ENCODE results near the gene ITGA1. TPM values are rescaled to one million over a fixed set of nuclear protein-coding genes. Genes with fewer than 3 reads are reported as not detected.

ITGA1 gene
- total and polyA plus RNA-seq, 2 of the 13 experiments (the other 11 are each of a cell fraction or from before 2014, with no cell fraction given): 23.1 to 28.6 TPM

DNA sequence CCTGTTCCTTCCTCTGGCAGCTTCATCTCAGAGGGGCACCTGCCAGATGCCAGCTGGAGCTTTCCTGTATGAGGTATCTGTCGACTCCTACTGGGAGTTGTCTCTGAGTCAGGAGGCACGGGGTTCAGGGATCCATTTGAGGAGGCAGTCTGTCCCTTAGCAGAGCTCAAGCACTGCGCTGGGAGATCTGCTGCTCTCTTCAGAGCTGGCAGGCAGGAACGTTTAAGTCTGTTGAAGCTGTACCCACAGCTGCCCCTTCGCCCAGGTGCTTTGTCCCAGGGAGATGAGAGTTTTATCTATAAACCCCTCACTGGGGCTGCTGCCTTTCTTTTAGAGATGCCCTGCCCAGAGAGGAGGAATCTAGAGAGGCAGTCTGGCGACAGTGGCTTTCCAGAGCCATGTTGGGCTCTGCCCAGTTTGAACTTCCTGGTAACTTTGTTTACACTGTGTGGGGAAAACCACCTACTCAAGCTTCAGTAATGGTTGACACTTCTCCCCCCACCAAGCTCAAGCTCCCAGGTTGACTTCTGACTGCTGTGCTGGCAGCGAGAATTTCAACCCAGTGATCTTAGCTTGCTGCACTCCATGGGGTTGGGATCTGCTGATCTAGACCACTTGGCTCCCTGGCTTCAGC, 189.7 kb downstream of the ITGA1 start (continued):
- TF ChIP-seq MYPOP (CRISPR knock-in tag; IDR thresholded peaks at IDR 0.05) (no peak), ELF3 (CRISPR knock-in tag; IDR thresholded peaks at IDR 0.05) (peak; percentile 36; the same call in 1 of the 2 replicates), ZNF737 (CRISPR knock-in tag; IDR thresholded peaks at IDR 0.05; ENCODE audit: borderline replicate concordance) (no peak), PBX3 (CRISPR knock-in tag; IDR thresholded peaks at IDR 0.05; ENCODE audit: borderline replicate concordance) (no peak), ZFX (CRISPR knock-in tag; IDR thresholded peaks at IDR 0.05; ENCODE audit: low read depth) (no peak), SAFB2 (CRISPR knock-in tag; IDR thresholded peaks at IDR 0.05; ENCODE audit: borderline replicate concordance, low read depth) (no peak), SIX4 (CRISPR knock-in tag; IDR thresholded peaks at IDR 0.05) (no peak), ZNF850 (CRISPR knock-in tag; conservative IDR thresholded peaks at IDR 0.05) (no peak), ZNF615 (CRISPR knock-in tag; IDR thresholded peaks at IDR 0.05; ENCODE audit: borderline replicate concordance) (no peak), POGZ (CRISPR knock-in tag; IDR thresholded peaks at IDR 0.05) (peak; percentile 35; the same call in 1 of the 2 replicates), TBX3 (IDR thresholded peaks at IDR 0.05; ENCODE audit: borderline replicate concordance) (no peak), ZFP1 (CRISPR knock-in tag; IDR thresholded peaks at IDR 0.05) (no peak), FOXA3 (CRISPR knock-in tag; IDR thresholded peaks at IDR 0.05) (0 out of 2 replicates have a peak, but pooled peaks have one; percentile 23), ZNF644 (CRISPR knock-in tag; IDR thresholded peaks at IDR 0.05; ENCODE audit: low read depth) (0 out of 2 replicates have a peak, but pooled peaks have one; percentile 20), ZNF225 (CRISPR knock-in tag; IDR thresholded peaks at IDR 0.05) (no peak), ZNF619 (CRISPR knock-in tag; IDR thresholded peaks at IDR 0.05) (no peak), AHR (CRISPR knock-in tag; IDR thresholded peaks at IDR 0.05) (no peak), ZNF275 (CRISPR knock-in tag; IDR thresholded peaks at IDR 0.05; ENCODE audit: borderline replicate concordance) (no peak), MIXL1 (CRISPR knock-in tag; IDR thresholded peaks at IDR 0.05) (no peak), MTF1 (CRISPR knock-in tag; IDR thresholded peaks at IDR 0.05) (no peak)
- TF ChIP-seq, protein P1, sequence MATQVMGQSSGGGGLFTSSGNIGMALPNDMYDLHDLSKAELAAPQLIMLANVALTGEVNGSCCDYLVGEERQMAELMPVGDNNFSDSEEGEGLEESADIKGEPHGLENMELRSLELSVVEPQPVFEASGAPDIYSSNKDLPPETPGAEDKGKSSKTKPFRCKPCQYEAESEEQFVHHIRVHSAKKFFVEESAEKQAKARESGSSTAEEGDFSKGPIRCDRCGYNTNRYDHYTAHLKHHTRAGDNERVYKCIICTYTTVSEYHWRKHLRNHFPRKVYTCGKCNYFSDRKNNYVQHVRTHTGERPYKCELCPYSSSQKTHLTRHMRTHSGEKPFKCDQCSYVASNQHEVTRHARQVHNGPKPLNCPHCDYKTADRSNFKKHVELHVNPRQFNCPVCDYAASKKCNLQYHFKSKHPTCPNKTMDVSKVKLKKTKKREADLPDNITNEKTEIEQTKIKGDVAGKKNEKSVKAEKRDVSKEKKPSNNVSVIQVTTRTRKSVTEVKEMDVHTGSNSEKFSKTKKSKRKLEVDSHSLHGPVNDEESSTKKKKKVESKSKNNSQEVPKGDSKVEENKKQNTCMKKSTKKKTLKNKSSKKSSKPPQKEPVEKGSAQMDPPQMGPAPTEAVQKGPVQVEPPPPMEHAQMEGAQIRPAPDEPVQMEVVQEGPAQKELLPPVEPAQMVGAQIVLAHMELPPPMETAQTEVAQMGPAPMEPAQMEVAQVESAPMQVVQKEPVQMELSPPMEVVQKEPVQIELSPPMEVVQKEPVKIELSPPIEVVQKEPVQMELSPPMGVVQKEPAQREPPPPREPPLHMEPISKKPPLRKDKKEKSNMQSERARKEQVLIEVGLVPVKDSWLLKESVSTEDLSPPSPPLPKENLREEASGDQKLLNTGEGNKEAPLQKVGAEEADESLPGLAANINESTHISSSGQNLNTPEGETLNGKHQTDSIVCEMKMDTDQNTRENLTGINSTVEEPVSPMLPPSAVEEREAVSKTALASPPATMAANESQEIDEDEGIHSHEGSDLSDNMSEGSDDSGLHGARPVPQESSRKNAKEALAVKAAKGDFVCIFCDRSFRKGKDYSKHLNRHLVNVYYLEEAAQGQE (IDR thresholded peaks at IDR 0.05; ENCODE audit: borderline replicate concordance in 1 of 2, low read depth in 1 of 2, low read length in 2 of 2): no peak
- TF ChIP-seq, protein P2, sequence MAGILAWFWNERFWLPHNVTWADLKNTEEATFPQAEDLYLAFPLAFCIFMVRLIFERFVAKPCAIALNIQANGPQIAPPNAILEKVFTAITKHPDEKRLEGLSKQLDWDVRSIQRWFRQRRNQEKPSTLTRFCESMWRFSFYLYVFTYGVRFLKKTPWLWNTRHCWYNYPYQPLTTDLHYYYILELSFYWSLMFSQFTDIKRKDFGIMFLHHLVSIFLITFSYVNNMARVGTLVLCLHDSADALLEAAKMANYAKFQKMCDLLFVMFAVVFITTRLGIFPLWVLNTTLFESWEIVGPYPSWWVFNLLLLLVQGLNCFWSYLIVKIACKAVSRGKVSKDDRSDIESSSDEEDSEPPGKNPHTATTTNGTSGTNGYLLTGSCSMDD (CRISPR knock-in tag; IDR thresholded peaks at IDR 0.05): no peak

All from HepG2 (cell line).